GM19035 (cell line): ENCODE data around the gene LRRC15.

ENCODE experiments used
- ATAC-seq: cut with Tn5 transposase; IDR thresholded peaks from one replicate; pipeline ENCODE4 v1.9.1; 2021; ENCODE audit not compliant: unreplicated experiment

LRRC15 gene

GRCh38 chr3:194305356-194306108 is 64.0 kb downstream of the LRRC15 start:
- no peak for ATAC-seq
